Peyer's patch (tissue), 4 donors: ENCODE measurements around the gene LRRC28.

Source experiments
- POLR2A ChIP-seq, 2 donors: fragments of 450-650 bp; IDR thresholded peaks; one replicate each; pipeline ENCODE4 v1.5.1; 2017; ENCODE audit warnings: antibody characterized with exemption in 2 of 2, mild to moderate bottlenecking in 2 of 2, moderate library complexity in 2 of 2
- TF ChIP-seq, protein P1 (sequence below), 6 experiments: fragments of 450-650 bp in 4 of 6; fragments of 200-600 bp in 2 of 6; sonication (generic) in 1 of 6; IDR thresholded peaks; one replicate each; pipeline ENCODE4 v1.5.1; 2017 to 2019; ENCODE audit warnings: antibody characterized with exemption in 6 of 6, mild to moderate bottlenecking in 3 of 6, moderate library complexity in 1 of 6

- TF ChIP-seq POLR2A (IDR thresholded peaks at IDR 0.05) = no peak
- TF ChIP-seq, protein P1, sequence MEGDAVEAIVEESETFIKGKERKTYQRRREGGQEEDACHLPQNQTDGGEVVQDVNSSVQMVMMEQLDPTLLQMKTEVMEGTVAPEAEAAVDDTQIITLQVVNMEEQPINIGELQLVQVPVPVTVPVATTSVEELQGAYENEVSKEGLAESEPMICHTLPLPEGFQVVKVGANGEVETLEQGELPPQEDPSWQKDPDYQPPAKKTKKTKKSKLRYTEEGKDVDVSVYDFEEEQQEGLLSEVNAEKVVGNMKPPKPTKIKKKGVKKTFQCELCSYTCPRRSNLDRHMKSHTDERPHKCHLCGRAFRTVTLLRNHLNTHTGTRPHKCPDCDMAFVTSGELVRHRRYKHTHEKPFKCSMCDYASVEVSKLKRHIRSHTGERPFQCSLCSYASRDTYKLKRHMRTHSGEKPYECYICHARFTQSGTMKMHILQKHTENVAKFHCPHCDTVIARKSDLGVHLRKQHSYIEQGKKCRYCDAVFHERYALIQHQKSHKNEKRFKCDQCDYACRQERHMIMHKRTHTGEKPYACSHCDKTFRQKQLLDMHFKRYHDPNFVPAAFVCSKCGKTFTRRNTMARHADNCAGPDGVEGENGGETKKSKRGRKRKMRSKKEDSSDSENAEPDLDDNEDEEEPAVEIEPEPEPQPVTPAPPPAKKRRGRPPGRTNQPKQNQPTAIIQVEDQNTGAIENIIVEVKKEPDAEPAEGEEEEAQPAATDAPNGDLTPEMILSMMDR (IDR thresholded peaks at IDR 0.05) = no peak
Observed at GRCh38 chr15:99414755-99415731, 163.8 kb downstream of the LRRC28 start.
